GM18858 (cell line): ENCODE data around the gene PAQR3.

ENCODE experiments used
- ATAC-seq: cut with Tn5 transposase; IDR thresholded peaks from one replicate; pipeline ENCODE4 v1.9.1; 2021; ENCODE audit not compliant: unreplicated experiment

The PAQR3 gene

GRCh38 chr4:78938868-78939666, at the start of gene PAQR3:
Gene PAQR3 (minus strand): TSS chr4:78939438. CDS start chr4:78939224, 214 bp downstream.
- ATAC-seq = peak; percentile 94

- ATAC-seq = no peak
Observed at GRCh38 chr4:78987683-78988082, 48.4 kb upstream of the PAQR3 start.

GRCh38 chr4:78984593-78984992, 45.4 kb upstream of the PAQR3 start:
- no peak for ATAC-seq

- no peak for ATAC-seq
Observed at GRCh38 chr4:78975865-78976264, 36.6 kb upstream of the PAQR3 start.

GRCh38 chr4:78971776-78972175, 32.5 kb upstream of the PAQR3 start:
- ATAC-seq = no peak

GRCh38 chr4:78971326-78971725, 32.1 kb upstream of the PAQR3 start:
- no peak for ATAC-seq

GRCh38 chr4:78962597-78963115, 23.4 kb upstream of the PAQR3 start:
- no peak for ATAC-seq

GRCh38 chr4:78960926-78961325, 21.7 kb upstream of the PAQR3 start:
- no peak for ATAC-seq

- ATAC-seq = no peak
Observed at GRCh38 chr4:78956975-78957374, 17.7 kb upstream of the PAQR3 start.

GRCh38 chr4:78953769-78954666, 14.8 kb upstream of the PAQR3 start:
- ATAC-seq = no peak

- no peak for ATAC-seq
Observed at GRCh38 chr4:78953231-78953630, 14.0 kb upstream of the PAQR3 start.

- ATAC-seq = peak; percentile 65
Observed at GRCh38 chr4:78951862-78952472, 12.7 kb upstream of the PAQR3 start.

GRCh38 chr4:78949735-78950134, 10.5 kb upstream of the PAQR3 start:
- no peak for ATAC-seq

GRCh38 chr4:78945651-78946179, 6.5 kb upstream of the PAQR3 start:
- no peak for ATAC-seq

GRCh38 chr4:78944381-78944780, 5.1 kb upstream of the PAQR3 start:
- no peak for ATAC-seq

- ATAC-seq = no peak
Observed at GRCh38 chr4:78940752-78941151, 1.5 kb upstream of the PAQR3 start.

GRCh38 chr4:78939667-78940008, 400 bp upstream of the PAQR3 start:
- peak; percentile 10 for ATAC-seq

- ATAC-seq = no peak
Observed at GRCh38 chr4:78938474-78938867, 767 bp downstream of the PAQR3 start.

- ATAC-seq = no peak
Observed at GRCh38 chr4:78937837-78938236, 1.4 kb downstream of the PAQR3 start.

GRCh38 chr4:78936989-78937388, 2.2 kb downstream of the PAQR3 start:
- ATAC-seq = no peak

- no peak for ATAC-seq
Observed at GRCh38 chr4:78930016-78930629, 9.1 kb downstream of the PAQR3 start.
